CD4-positive, alpha-beta T cell treated with Interleukin-4 for 1 hour (primary cell): Measurements from ENCODE around the gene GPC6.

Experiments
- DNase-seq, 2 donors: peaks; one replicate each; pipeline ENCODE4 v3.0.0-alpha.2; 2020 to 2022

The GPC6 gene

GRCh38 chr13:93794197-93794885, 567.7 kb downstream of the GPC6 start:
- no peak for DNase-seq

GRCh38 chr13:93797463-93797862, 570.9 kb downstream of the GPC6 start:
- no peak for DNase-seq

GRCh38 chr13:93800342-93800741, 573.7 kb downstream of the GPC6 start:
- DNase-seq = no peak

GRCh38 chr13:93805736-93806135, 579.1 kb downstream of the GPC6 start:
- DNase-seq = no peak

GRCh38 chr13:93806861-93807260, 580.3 kb downstream of the GPC6 start:
- no peak for DNase-seq

GRCh38 chr13:93810264-93810663, 583.7 kb downstream of the GPC6 start:
- no peak for DNase-seq

GRCh38 chr13:93811071-93811737, 584.6 kb downstream of the GPC6 start:
- no peak for DNase-seq

- DNase-seq = no peak
These were observed 585.1 kb downstream of the GPC6 start for GRCh38 chr13:93811738-93812112.

- DNase-seq = no peak
These were observed 588.1 kb downstream of the GPC6 start for GRCh38 chr13:93814658-93815057.

- no peak for DNase-seq
These were observed 591.7 kb downstream of the GPC6 start for GRCh38 chr13:93818345-93818744.

GRCh38 chr13:93819331-93819890, 592.8 kb downstream of the GPC6 start:
- DNase-seq = no peak

GRCh38 chr13:93824286-93824685, 597.7 kb downstream of the GPC6 start:
- no peak for DNase-seq

GRCh38 chr13:93834051-93834450, 607.4 kb downstream of the GPC6 start:
- no peak for DNase-seq

- no peak for DNase-seq
These were observed 616.5 kb downstream of the GPC6 start for GRCh38 chr13:93843082-93843481.

- DNase-seq = no peak
These were observed 620.6 kb downstream of the GPC6 start for GRCh38 chr13:93847162-93847561.

- DNase-seq = no peak
These were observed 621.6 kb downstream of the GPC6 start for GRCh38 chr13:93848247-93848646.

GRCh38 chr13:93851236-93851635, 624.6 kb downstream of the GPC6 start:
- no peak for DNase-seq

- DNase-seq = no peak
These were observed 627.3 kb downstream of the GPC6 start for GRCh38 chr13:93853912-93854311.

GRCh38 chr13:93857126-93857525, 630.5 kb downstream of the GPC6 start:
- DNase-seq = no peak

GRCh38 chr13:93859716-93860115, 633.1 kb downstream of the GPC6 start:
- no peak for DNase-seq

- DNase-seq = no peak
These were observed 635.2 kb downstream of the GPC6 start for GRCh38 chr13:93861818-93862217.

GRCh38 chr13:93862259-93862658, 635.7 kb downstream of the GPC6 start:
- DNase-seq = no peak

GRCh38 chr13:93865235-93865634, 638.6 kb downstream of the GPC6 start:
- DNase-seq = no peak

- DNase-seq = no peak
These were observed 640.9 kb downstream of the GPC6 start for GRCh38 chr13:93867481-93867880.

GRCh38 chr13:93872376-93872775, 645.8 kb downstream of the GPC6 start:
- DNase-seq = no peak
